GM23338 (cell line): ENCODE results near the gene ZNF426. TPM values are rescaled to one million over a fixed set of nuclear protein-coding genes. Genes with fewer than 3 reads are reported as not detected.
A peak's percentile ranks its signal among the peaks of the same experiment; 100 is the strongest.

Experiments used
- ATAC-seq: fragments of 200-7000 bp; cut with Tn5 transposase; 3 replicates; pipeline ENCODE4 v1.9.1; 2020
- DNase-seq: peaks from one replicate; pipeline ENCODE4 v3.0.0-alpha.2; 2015; ENCODE audit warnings: low spot score
- H2AFZ ChIP-seq: fragments of 200-600 bp; sonication (generic); 2 replicates; pipeline ENCODE4 v1.8.0; 2016; ENCODE audit warnings: antibody characterized with exemption, mild to moderate bottlenecking, moderate library complexity
- H3F3A ChIP-seq: fragments of 200-600 bp; sonication (generic); replicated peaks from 2 replicates; pipeline ENCODE4 v1.8.0; 2017; ENCODE audit warnings: antibody characterized with exemption, mixed run types, low read depth
- H3K27ac ChIP-seq: fragments of 200-600 bp; sonication (generic); 2 replicates; pipeline ENCODE4 v1.6.1; 2016; ENCODE audit warnings: low read depth
- H3K27me3 ChIP-seq: fragments of 200-600 bp; sonication (generic); 2 replicates; pipeline ENCODE4 v1.8.0; 2016; ENCODE audit warnings: mild to moderate bottlenecking, mixed run types, moderate library complexity; ENCODE audit not compliant: insufficient read depth
- H3K36me3 ChIP-seq: fragments of 200-600 bp; sonication (generic); 2 replicates; pipeline ENCODE4 v1.8.0; 2016; ENCODE audit warnings: mild to moderate bottlenecking; ENCODE audit not compliant: insufficient read depth
- H3K4me1 ChIP-seq: fragments of 200-600 bp; sonication (generic); 2 replicates; pipeline ENCODE4 v1.8.0; 2016; ENCODE audit warnings: mild to moderate bottlenecking, moderate library complexity; ENCODE audit not compliant: insufficient read depth
- H3K4me2 ChIP-seq: fragments of 200-600 bp; sonication (generic); 2 replicates; pipeline ENCODE4 v1.7.1; 2017; ENCODE audit warnings: mixed run types
- H3K4me3 ChIP-seq: fragments of 200-600 bp; sonication (generic); 2 replicates; pipeline ENCODE4 v1.6.1; 2016; ENCODE audit warnings: mixed run types
- H3K79me2 ChIP-seq: fragments of 200-600 bp; sonication (generic); replicated peaks from 2 replicates; pipeline ENCODE4 v1.8.0; 2017; ENCODE audit warnings: mild to moderate bottlenecking; ENCODE audit not compliant: insufficient read depth
- H3K9me2 ChIP-seq: fragments of 200-600 bp; sonication (generic); 2 replicates; pipeline ENCODE4 v1.8.0; 2017; ENCODE audit not compliant: insufficient read depth
- H4K20me1 ChIP-seq: fragments of 200-600 bp; sonication (generic); replicated peaks from 2 replicates; pipeline ENCODE4 v1.8.0; 2017; ENCODE audit warnings: mild to moderate bottlenecking; ENCODE audit not compliant: insufficient read depth
- H3K27ac Mint-ChIP-seq: 2 replicates; pipeline ENCODE4 v1.8.0; 2020; ENCODE audit warnings: inconsistent platforms, mild to moderate bottlenecking, moderate library complexity, mixed read lengths
- H3K27me3 Mint-ChIP-seq: 3 replicates; pipeline ENCODE4 v1.8.0; 2022; ENCODE audit warnings: low read depth, mild to moderate bottlenecking, moderate library complexity, mixed read lengths, inconsistent platforms; ENCODE audit not compliant: insufficient read depth, poor library complexity
- H3K36me3 Mint-ChIP-seq: 3 replicates; pipeline ENCODE4 v1.8.0; 2021; ENCODE audit warnings: low read depth, mild to moderate bottlenecking, inconsistent platforms, moderate library complexity, mixed read lengths
- H3K4me1 Mint-ChIP-seq: 3 replicates; pipeline ENCODE4 v1.8.0; 2020; ENCODE audit warnings: mild to moderate bottlenecking, inconsistent platforms, mixed read lengths
- H3K4me3 Mint-ChIP-seq: 3 replicates; pipeline ENCODE4 v1.8.0; 2021; ENCODE audit warnings: moderate library complexity, mild to moderate bottlenecking, inconsistent platforms, mixed read lengths
- H3K9me3 Mint-ChIP-seq: 3 replicates; pipeline ENCODE4 v1.8.0; 2020; ENCODE audit warnings: moderate library complexity, mild to moderate bottlenecking, inconsistent platforms, mixed read lengths
- CREB1 ChIP-seq: fragments of 250-450 bp; sonication (Bioruptor Pico); IDR thresholded peaks from 2 replicates; pipeline ENCODE4 v1.5.0; 2020; ENCODE audit warnings: low read depth, mild to moderate bottlenecking, moderate library complexity
- EZH2 ChIP-seq: fragments of 200-600 bp; sonication (generic); IDR thresholded peaks from one replicate; pipeline ENCODE4 v1.8.0; 2017; ENCODE audit warnings: antibody characterized with exemption, mild to moderate bottlenecking, low read depth; ENCODE audit not compliant: unreplicated experiment
- EZH2phosphoT487 ChIP-seq: fragments of 200-600 bp; sonication (generic); IDR thresholded peaks from one replicate; pipeline ENCODE4 v1.8.1; 2018; ENCODE audit warnings: antibody characterized with exemption; ENCODE audit not compliant: unreplicated experiment
- NANOG ChIP-seq: IDR thresholded peaks from 2 replicates; pipeline ENCODE4 v1.6.1; 2016; ENCODE audit warnings: antibody characterized with exemption, borderline replicate concordance
- STAT1 ChIP-seq: IDR thresholded peaks from one replicate; pipeline ENCODE4 v1.6.1; 2016; ENCODE audit warnings: antibody characterized with exemption; ENCODE audit not compliant: unreplicated experiment
- ZNF114 ChIP-seq: fragments of 250-450 bp; sonication (Bioruptor Pico); IDR thresholded peaks from 2 replicates; pipeline ENCODE4 v1.5.0; 2020; ENCODE audit warnings: mild to moderate bottlenecking, moderate library complexity
- ZNF331 ChIP-seq: fragments of 250-450 bp; sonication (Bioruptor Pico); IDR thresholded peaks from 2 replicates; pipeline ENCODE4 v1.5.0; 2020; ENCODE audit warnings: low read depth, mild to moderate bottlenecking, moderate library complexity
- polyA plus RNA-seq: library from polyadenylated mRNA; unstranded; fragments of >200 nt; fragmentation: Nextera tagmentation; extraction: Ambion mirVana; gene quantifications from 2 replicates; pipeline ENCODE4 v1.2.1, GENCODE V29; 2016
- total RNA-seq: library from RNA; depleted of rRNA; stranded (reverse); fragments of >200 nt; shearing (Covaris generic); gene quantifications from 2 replicates; pipeline ENCODE4 v1.2.3, GENCODE V29; 2014
- TF ChIP-seq, protein P1 (sequence below), 2 experiments: fragments of 200-600 bp in 1 of 2; sonication (generic) in 1 of 2; conservative IDR thresholded peaks; 2 replicates each; pipeline versions ENCODE4 v1.5.1 to v1.6.1; 2016 to 2017; ENCODE audit warnings: antibody characterized with exemption in 2 of 2, low read depth in 2 of 2, mild to moderate bottlenecking in 2 of 2, moderate library complexity in 1 of 2
- TF ChIP-seq, protein P2 (sequence below): IDR thresholded peaks from 2 replicates; pipeline ENCODE4 v1.6.1; 2016; ENCODE audit warnings: antibody characterized with exemption
- TF ChIP-seq, protein P3 (sequence below): fragments of 250-450 bp; sonication (Bioruptor Pico); IDR thresholded peaks from 2 replicates; pipeline ENCODE4 v1.5.0; 2020; ENCODE audit warnings: mild to moderate bottlenecking, moderate library complexity

ZNF426 gene
- total and polyA plus RNA-seq, 2 experiments from 2014 or later = 11.0 to 22.7 TPM

DNA sequence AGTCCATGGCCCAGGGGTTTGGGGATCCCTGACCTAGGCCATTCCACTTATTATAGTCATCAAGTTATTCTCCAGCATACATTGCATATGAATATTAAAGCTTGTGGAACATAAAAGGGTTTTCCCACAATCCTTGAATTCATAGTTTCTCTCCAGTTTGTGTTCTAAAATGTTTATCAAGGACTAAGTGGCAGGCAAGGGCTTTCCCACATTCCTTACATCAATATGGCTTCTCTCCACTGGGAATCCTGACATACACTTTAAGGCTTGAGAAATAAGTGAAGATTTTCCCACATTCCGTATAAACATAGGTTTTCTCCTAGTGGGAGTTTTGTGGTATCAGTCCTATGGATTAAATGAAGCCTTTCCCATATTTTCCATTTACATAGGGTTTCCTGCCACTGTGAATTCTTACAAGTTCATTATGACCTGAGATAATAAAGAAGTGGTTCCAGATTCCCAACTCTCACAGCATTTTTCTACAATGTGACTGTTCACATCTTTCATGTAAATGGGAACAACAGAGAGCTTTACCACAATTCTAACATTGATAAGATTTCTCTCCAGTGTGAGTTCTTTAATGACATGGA is 14.5 kb downstream of the ZNF426 start:
- Mint-ChIP-seq H3K27me3 (peaks cover 3% of the 10 kb centered on the region), H3K4me1 (no peaks in the 10 kb centered on the region), H3K27ac (no peak overlapping the region), H3K9me3 (peaks cover 97% of the 10 kb centered on the region), H3K36me3 (peaks cover 78% of the 10 kb centered on the region), H3K4me3 (no peak overlapping the region)
- Histone ChIP-seq H3K4me2 (no peak overlapping the region), H3K27me3 (peaks cover 4% of the 10 kb centered on the region; the same call in 1 of the 2 replicates), H3K9me2 (no peaks in the 10 kb centered on the region), H3K79me2 (0 out of 2 replicates have a peak, but pooled peaks cover 4% of the 10 kb centered on the region), H3K4me1 (no peaks in the 10 kb centered on the region), H3F3A (peaks cover 3% of the 10 kb centered on the region; the same call in 1 of the 2 replicates), H3K4me3 (peak overlapping the region; percentile 19; the same call in 1 of the 2 replicates), H3K27ac (no peak overlapping the region), H3K36me3 (peaks cover 44% of the 10 kb centered on the region), H2AFZ (no peak overlapping the region), H4K20me1 (no peaks in the 10 kb centered on the region)
- ATAC-seq (no peak), DNase-seq (peak; percentile 14)
- no peak for TF ChIP-seq ZNF331 (CRISPR knock-in tag)
- TF ChIP-seq STAT1 = no peak
- TF ChIP-seq, protein P1, sequence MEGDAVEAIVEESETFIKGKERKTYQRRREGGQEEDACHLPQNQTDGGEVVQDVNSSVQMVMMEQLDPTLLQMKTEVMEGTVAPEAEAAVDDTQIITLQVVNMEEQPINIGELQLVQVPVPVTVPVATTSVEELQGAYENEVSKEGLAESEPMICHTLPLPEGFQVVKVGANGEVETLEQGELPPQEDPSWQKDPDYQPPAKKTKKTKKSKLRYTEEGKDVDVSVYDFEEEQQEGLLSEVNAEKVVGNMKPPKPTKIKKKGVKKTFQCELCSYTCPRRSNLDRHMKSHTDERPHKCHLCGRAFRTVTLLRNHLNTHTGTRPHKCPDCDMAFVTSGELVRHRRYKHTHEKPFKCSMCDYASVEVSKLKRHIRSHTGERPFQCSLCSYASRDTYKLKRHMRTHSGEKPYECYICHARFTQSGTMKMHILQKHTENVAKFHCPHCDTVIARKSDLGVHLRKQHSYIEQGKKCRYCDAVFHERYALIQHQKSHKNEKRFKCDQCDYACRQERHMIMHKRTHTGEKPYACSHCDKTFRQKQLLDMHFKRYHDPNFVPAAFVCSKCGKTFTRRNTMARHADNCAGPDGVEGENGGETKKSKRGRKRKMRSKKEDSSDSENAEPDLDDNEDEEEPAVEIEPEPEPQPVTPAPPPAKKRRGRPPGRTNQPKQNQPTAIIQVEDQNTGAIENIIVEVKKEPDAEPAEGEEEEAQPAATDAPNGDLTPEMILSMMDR (conservative IDR thresholded peaks at IDR 0.05; ENCODE audit: low read depth in 2 of 2) = no peak
- no peak for TF ChIP-seq CREB1
- no peak for TF ChIP-seq ZNF114 (CRISPR knock-in tag)
- TF ChIP-seq, protein P2, sequence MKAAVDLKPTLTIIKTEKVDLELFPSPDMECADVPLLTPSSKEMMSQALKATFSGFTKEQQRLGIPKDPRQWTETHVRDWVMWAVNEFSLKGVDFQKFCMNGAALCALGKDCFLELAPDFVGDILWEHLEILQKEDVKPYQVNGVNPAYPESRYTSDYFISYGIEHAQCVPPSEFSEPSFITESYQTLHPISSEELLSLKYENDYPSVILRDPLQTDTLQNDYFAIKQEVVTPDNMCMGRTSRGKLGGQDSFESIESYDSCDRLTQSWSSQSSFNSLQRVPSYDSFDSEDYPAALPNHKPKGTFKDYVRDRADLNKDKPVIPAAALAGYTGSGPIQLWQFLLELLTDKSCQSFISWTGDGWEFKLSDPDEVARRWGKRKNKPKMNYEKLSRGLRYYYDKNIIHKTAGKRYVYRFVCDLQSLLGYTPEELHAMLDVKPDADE = no peak
- TF ChIP-seq EZH2 = no peak
- TF ChIP-seq, protein P3, sequence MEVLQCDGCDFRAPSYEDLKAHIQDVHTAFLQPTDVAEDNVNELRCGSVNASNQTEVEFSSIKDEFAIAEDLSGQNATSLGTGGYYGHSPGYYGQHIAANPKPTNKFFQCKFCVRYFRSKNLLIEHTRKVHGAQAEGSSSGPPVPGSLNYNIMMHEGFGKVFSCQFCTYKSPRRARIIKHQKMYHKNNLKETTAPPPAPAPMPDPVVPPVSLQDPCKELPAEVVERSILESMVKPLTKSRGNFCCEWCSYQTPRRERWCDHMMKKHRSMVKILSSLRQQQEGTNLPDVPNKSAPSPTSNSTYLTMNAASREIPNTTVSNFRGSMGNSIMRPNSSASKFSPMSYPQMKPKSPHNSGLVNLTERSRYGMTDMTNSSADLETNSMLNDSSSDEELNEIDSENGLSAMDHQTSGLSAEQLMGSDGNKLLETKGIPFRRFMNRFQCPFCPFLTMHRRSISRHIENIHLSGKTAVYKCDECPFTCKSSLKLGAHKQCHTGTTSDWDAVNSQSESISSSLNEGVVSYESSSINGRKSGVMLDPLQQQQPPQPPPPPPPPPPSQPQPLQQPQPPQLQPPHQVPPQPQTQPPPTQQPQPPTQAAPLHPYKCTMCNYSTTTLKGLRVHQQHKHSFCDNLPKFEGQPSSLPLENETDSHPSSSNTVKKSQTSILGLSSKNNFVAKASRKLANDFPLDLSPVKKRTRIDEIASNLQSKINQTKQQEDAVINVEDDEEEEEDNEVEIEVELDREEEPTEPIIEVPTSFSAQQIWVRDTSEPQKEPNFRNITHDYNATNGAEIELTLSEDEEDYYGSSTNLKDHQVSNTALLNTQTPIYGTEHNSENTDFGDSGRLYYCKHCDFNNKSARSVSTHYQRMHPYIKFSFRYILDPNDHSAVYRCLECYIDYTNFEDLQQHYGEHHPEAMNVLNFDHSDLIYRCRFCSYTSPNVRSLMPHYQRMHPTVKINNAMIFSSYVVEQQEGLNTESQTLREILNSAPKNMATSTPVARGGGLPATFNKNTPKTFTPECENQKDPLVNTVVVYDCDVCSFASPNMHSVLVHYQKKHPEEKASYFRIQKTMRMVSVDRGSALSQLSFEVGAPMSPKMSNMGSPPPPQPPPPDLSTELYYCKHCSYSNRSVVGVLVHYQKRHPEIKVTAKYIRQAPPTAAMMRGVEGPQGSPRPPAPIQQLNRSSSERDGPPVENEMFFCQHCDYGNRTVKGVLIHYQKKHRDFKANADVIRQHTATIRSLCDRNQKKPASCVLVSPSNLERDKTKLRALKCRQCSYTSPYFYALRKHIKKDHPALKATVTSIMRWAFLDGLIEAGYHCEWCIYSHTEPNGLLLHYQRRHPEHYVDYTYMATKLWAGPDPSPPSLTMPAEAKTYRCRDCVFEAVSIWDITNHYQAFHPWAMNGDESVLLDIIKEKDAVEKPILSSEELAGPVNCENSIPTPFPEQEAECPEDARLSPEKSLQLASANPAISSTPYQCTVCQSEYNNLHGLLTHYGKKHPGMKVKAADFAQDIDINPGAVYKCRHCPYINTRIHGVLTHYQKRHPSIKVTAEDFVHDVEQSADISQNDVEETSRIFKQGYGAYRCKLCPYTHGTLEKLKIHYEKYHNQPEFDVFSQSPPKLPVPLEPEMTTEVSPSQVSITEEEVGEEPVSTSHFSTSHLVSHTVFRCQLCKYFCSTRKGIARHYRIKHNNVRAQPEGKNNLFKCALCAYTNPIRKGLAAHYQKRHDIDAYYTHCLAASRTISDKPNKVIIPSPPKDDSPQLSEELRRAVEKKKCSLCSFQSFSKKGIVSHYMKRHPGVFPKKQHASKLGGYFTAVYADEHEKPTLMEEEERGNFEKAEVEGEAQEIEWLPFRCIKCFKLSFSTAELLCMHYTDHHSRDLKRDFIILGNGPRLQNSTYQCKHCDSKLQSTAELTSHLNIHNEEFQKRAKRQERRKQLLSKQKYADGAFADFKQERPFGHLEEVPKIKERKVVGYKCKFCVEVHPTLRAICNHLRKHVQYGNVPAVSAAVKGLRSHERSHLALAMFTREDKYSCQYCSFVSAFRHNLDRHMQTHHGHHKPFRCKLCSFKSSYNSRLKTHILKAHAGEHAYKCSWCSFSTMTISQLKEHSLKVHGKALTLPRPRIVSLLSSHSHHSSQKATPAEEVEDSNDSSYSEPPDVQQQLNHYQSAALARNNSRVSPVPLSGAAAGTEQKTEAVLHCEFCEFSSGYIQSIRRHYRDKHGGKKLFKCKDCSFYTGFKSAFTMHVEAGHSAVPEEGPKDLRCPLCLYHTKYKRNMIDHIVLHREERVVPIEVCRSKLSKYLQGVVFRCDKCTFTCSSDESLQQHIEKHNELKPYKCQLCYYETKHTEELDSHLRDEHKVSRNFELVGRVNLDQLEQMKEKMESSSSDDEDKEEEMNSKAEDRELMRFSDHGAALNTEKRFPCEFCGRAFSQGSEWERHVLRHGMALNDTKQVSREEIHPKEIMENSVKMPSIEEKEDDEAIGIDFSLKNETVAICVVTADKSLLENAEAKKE (CRISPR knock-in tag) = no peak
- TF ChIP-seq EZH2phosphoT487 = no peak
- no peak for TF ChIP-seq NANOG
